H1 (cell line): ENCODE results near the gene CAMKMT. TPM values are rescaled to one million over a fixed set of nuclear protein-coding genes. Genes with fewer than 3 reads are reported as not detected.

Experiments
- CTCF ChIA-PET: fragments of 300-600 bp; sonication (Branson Sonifier 250); formaldehyde crosslinking; loops from one replicate; lab custom pipeline; 2021; ENCODE audit not compliant: partially characterized antibody; lab: Charles Lee
- POLR2A ChIA-PET: fragments of 300-600 bp; sonication (Branson Sonifier 250); formaldehyde crosslinking; loops from one replicate; lab custom pipeline; 2021; ENCODE audit warnings: inconsistent platforms; ENCODE audit not compliant: partially characterized antibody; lab: Charles Lee
- DNase-seq, 2 experiments: peaks; one replicate each; pipeline versions ENCODE4 v3.0.0 to v3.0.0-alpha.2; 2010 to 2022; ENCODE audit warnings: low spot score in 2 of 2, low read depth in 1 of 2, mixed read lengths in 1 of 2
- FAIRE-seq: peaks from 2 replicates; lab custom pipeline; 2011; peaks lifted over from hg19 to GRCh38; lab: Jason Lieb, UNC
- H2AFZ ChIP-seq: 2 replicates; pipeline ENCODE4 v1.8.1; 2012; ENCODE audit warnings: low read length, inconsistent platforms
- H2AK5ac ChIP-seq: 2 replicates; pipeline ENCODE4 v1.6.1; 2013; ENCODE audit warnings: low read depth, low read length
- H2BK120ac ChIP-seq: replicated peaks from 2 replicates; pipeline ENCODE3; 2013; ENCODE audit warnings: low read depth, low read length, inconsistent platforms
- H2BK12ac ChIP-seq: 2 replicates; pipeline ENCODE4 v1.6.1; 2013; ENCODE audit warnings: low read depth, low read length
- H2BK15ac ChIP-seq: 2 replicates; pipeline ENCODE4 v1.6.1; 2013; ENCODE audit warnings: low read length
- H2BK20ac ChIP-seq: 2 replicates; pipeline ENCODE4 v1.6.1; 2013; ENCODE audit warnings: low read length
- H2BK5ac ChIP-seq: 2 replicates; pipeline ENCODE4 v1.6.1; 2013; ENCODE audit warnings: low read depth, low read length
- H3K14ac ChIP-seq: 2 replicates; pipeline ENCODE4 v1.6.1; 2013; ENCODE audit warnings: inconsistent platforms; ENCODE audit not compliant: insufficient read length
- H3K18ac ChIP-seq: 2 replicates; pipeline ENCODE4 v1.6.1; 2013; ENCODE audit warnings: low read length; ENCODE audit errors: extremely low read depth
- H3K23ac ChIP-seq: 2 replicates; pipeline ENCODE4 v1.6.1; 2013; ENCODE audit warnings: inconsistent platforms; ENCODE audit not compliant: insufficient read length
- H3K23me2 ChIP-seq: 2 replicates; pipeline ENCODE4 v1.6.1; 2013; ENCODE audit warnings: low read depth, low read length
- H3K27ac ChIP-seq: 2 replicates; pipeline ENCODE4 v1.6.1; 2011; ENCODE audit warnings: low read depth, low read length, inconsistent platforms
- H3K27me3 ChIP-seq, 4 experiments: replicated peaks in 1 of 4; 1 replicate in 1 of 4; 2 replicates in 3 of 4; pipeline versions ENCODE4 v1.6.1 to v1.8.1; 2011 to 2013; ENCODE audit warnings: low read length in 3 of 4, mild to moderate bottlenecking in 3 of 4, inconsistent platforms in 2 of 4, mixed read lengths in 2 of 4, moderate library complexity in 1 of 4; ENCODE audit not compliant: control insufficient read depth in 3 of 4, insufficient read depth in 3 of 4; ENCODE audit errors: extremely low read depth in 1 of 4
- H3K36me3 ChIP-seq, 4 experiments: 2 replicates each; pipeline versions ENCODE4 v1.6.1 to v1.8.1; 2011 to 2013; ENCODE audit warnings: mild to moderate bottlenecking in 4 of 4, low read length in 3 of 4, moderate library complexity in 2 of 4, control low read depth in 1 of 4, inconsistent platforms in 1 of 4; ENCODE audit not compliant: insufficient read depth in 4 of 4, control insufficient read depth in 2 of 4
- H3K4ac ChIP-seq: replicated peaks from 2 replicates; pipeline ENCODE3; 2013; ENCODE audit warnings: low read length, low read depth, mixed read lengths, inconsistent platforms; ENCODE audit not compliant: insufficient read length
- H3K4me1 ChIP-seq, 4 experiments: replicated peaks in 1 of 4; 1 replicate in 1 of 4; 2 replicates in 3 of 4; pipeline versions ENCODE4 v1.6.1 to v1.8.1; 2011 to 2013; ENCODE audit warnings: low read length in 3 of 4, inconsistent platforms in 2 of 4, mixed read lengths in 1 of 4; ENCODE audit not compliant: insufficient read depth in 4 of 4, control insufficient read depth in 3 of 4
- H3K4me2 ChIP-seq, 2 experiments: 2 replicates each; pipeline versions ENCODE4 v1.6.1 to v1.8.1; 2011 to 2013; ENCODE audit warnings: low read depth in 2 of 2, low read length in 2 of 2, control low read depth in 1 of 2, inconsistent platforms in 1 of 2, mild to moderate bottlenecking in 1 of 2; ENCODE audit not compliant: insufficient read depth in 1 of 2
- H3K4me3 ChIP-seq, 4 experiments: fragments of 200-600, 300-600 bp in 1 of 4; sonication (generic), shearing (Covaris generic), sonication (Bioruptor Twin) in 1 of 4; 2 replicates each; pipeline versions ENCODE4 v1.5.1 to v1.8.1; 2011 to 2016; ENCODE audit warnings: low read length in 4 of 4, low read depth in 3 of 4, control low read depth in 2 of 4, inconsistent platforms in 2 of 4, mild to moderate bottlenecking in 2 of 4, mixed read lengths in 1 of 4, moderate library complexity in 1 of 4; ENCODE audit not compliant: insufficient read depth in 2 of 4; ENCODE audit errors: extremely low read depth in 1 of 4
- H3K56ac ChIP-seq: replicated peaks from 2 replicates; pipeline ENCODE3; 2013; ENCODE audit warnings: low read depth, mild to moderate bottlenecking, mixed read lengths, low read length, inconsistent platforms; ENCODE audit not compliant: insufficient read length
- H3K79me1 ChIP-seq: 2 replicates; pipeline ENCODE4 v1.6.1; 2013; ENCODE audit warnings: low read depth, low read length, control low read depth
- H3K79me2 ChIP-seq, 2 experiments: 2 replicates each; pipeline versions ENCODE4 v1.6.1 to v1.8.1; 2012 to 2013; ENCODE audit warnings: low read length in 2 of 2, mild to moderate bottlenecking in 2 of 2, inconsistent platforms in 1 of 2; ENCODE audit not compliant: insufficient read depth in 2 of 2, control insufficient read depth in 1 of 2
- H3K9ac ChIP-seq, 4 experiments: replicated peaks in 1 of 4; 1 replicate in 1 of 4; 2 replicates in 3 of 4; pipeline versions ENCODE4 v1.6.1 to v1.8.1; 2011 to 2013; ENCODE audit warnings: low read depth in 3 of 4, low read length in 3 of 4, control low read depth in 2 of 4, mild to moderate bottlenecking in 2 of 4, moderate library complexity in 2 of 4, inconsistent platforms in 1 of 4; ENCODE audit errors: extremely low read depth in 1 of 4
- H3K9me3 ChIP-seq, 2 experiments: 2 replicates each; pipeline versions ENCODE4 v1.6.1 to v1.8.1; 2012 to 2013; ENCODE audit warnings: mild to moderate bottlenecking in 2 of 2, moderate library complexity in 2 of 2, control low read depth in 1 of 2, inconsistent platforms in 1 of 2, low read depth in 1 of 2, low read length in 1 of 2, mixed read lengths in 1 of 2; ENCODE audit not compliant: insufficient read depth in 2 of 2
- H4K20me1 ChIP-seq, 2 experiments: replicated peaks in 1 of 2; 2 replicates each; pipeline versions ENCODE3 to v1.8.1; 2011 to 2013; ENCODE audit warnings: inconsistent platforms in 2 of 2, low read length in 2 of 2, mild to moderate bottlenecking in 1 of 2; ENCODE audit not compliant: insufficient read depth in 2 of 2, control insufficient read depth in 1 of 2
- H4K5ac ChIP-seq: 2 replicates; pipeline ENCODE4 v1.6.1; 2013; ENCODE audit warnings: low read length, low read depth, mixed read lengths, inconsistent platforms; ENCODE audit not compliant: insufficient read length
- H4K8ac ChIP-seq: 2 replicates; pipeline ENCODE4 v1.8.0; 2013; ENCODE audit warnings: mild to moderate bottlenecking, moderate library complexity, low read length, inconsistent platforms; ENCODE audit not compliant: insufficient read depth; ENCODE audit errors: extremely low read depth
- H4K91ac ChIP-seq: replicated peaks from 2 replicates; pipeline ENCODE3; 2013; ENCODE audit warnings: low read length, mixed read lengths, inconsistent platforms; ENCODE audit not compliant: insufficient read length
- CEBPB ChIP-seq: IDR thresholded peaks from 2 replicates; pipeline ENCODE4 v1.6.1; 2012; ENCODE audit warnings: low read depth, low read length
- CTBP2 ChIP-seq: IDR thresholded peaks from 2 replicates; pipeline ENCODE4 v1.7.0; 2011; ENCODE audit warnings: borderline replicate concordance, mild to moderate bottlenecking, moderate library complexity, mixed read lengths, low read length; ENCODE audit not compliant: insufficient read depth, insufficient read length
- POU5F1 ChIP-seq: IDR thresholded peaks from 2 replicates; pipeline ENCODE4 v1.6.1; 2011; ENCODE audit warnings: low read depth, mild to moderate bottlenecking, low read length, moderate library complexity
- SP2 ChIP-seq: IDR thresholded peaks from 2 replicates; pipeline ENCODE4 v1.6.1; 2012; ENCODE audit warnings: mild to moderate bottlenecking, low read length, inconsistent platforms
- WGBS, 2 experiments: shearing (Covaris generic) in 1 of 2; methylation state at CpG; one replicate each; pipeline versions ENCODE4 v1.1.6 to v1.1.7; 2013 to 2015; ENCODE audit warnings: low lambda C conversion rate in 2 of 2, mixed read lengths in 2 of 2, inconsistent platforms in 1 of 2, low coverage in 1 of 2, missing lambda C conversion rate in 1 of 2; ENCODE audit not compliant: insufficient replicate concordance in 2 of 2, insufficient coverage in 1 of 2, insufficient read length in 1 of 2; ENCODE audit errors: extremely low coverage in 1 of 2, missing lambda C conversion rate in 1 of 2; 5-methylcytosine and 5-hydroxymethylcytosine counted together
- polyA plus RNA-seq, 7 experiments: library from polyadenylated mRNA; depleted of rRNA in 3 of 7; stranded (reverse) in 5 of 7; unstranded in 2 of 7; fragments of >200 nt in 5 of 7; fragments of 200-250 nt in 2 of 7; gene quantifications; 1 replicate in 5 of 7; 2 replicates in 1 of 7; 4 replicates in 1 of 7; pipeline versions ENCODE4 v1.2.1 to v1.2.3, GENCODE V29; 2011 to 2013; ENCODE audit warnings: missing spikeins in 2 of 7, mixed read lengths in 2 of 7
- total RNA-seq: library from RNA; stranded (reverse); fragmentation: NEBNext Ultra II Directional; extraction: Animal tissue kit (Norgen Biotek cat#: 25700); gene quantifications from 2 replicates; pipeline ENCODE4 v1.2.1, GENCODE V29; 2021

The CAMKMT gene
- total and polyA plus RNA-seq, 2 of the 8 experiments (the other 6 are each of a cell fraction or from before 2014, with no cell fraction given) = 14.7 to 22.4 TPM

DNA sequence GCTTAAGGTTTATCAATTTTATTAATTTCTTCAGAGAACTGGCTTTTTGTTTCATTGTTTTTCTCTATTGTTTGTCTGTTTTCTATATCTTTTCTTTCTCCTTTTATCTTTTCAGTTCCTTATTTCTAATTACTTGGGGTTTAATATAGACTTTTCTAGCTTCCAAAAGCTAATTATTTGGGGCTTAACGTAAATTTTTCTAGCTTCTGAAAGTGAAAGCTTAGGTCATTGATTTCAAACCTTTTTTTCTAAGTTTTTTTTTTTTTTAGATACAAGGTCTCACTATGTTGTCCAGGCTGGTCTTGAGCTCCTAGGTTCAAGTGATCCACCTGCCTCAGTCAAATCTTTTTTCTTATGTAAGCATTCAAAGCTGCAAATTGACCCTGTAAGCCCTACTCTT is 266.6 kb downstream of the CAMKMT start:
- Histone ChIP-seq H2AK5ac (no peak overlapping the region), H3K9me3 (peaks cover 3% of the 10 kb centered on the region in 2 experiments; a peak in 1 of 4 replicates), H3K56ac (no peak overlapping the region), H4K5ac (no peak overlapping the region), H3K79me1 (no peaks in the 10 kb centered on the region; the same call in 1 of the 2 replicates), H3K4ac (no peak overlapping the region), H3K9ac (no peak overlapping the region), H3K4me1 (no peaks in the 10 kb centered on the region), H4K8ac (no peak overlapping the region), H4K20me1 (no peaks in the 10 kb centered on the region), H3K18ac (no peak overlapping the region), H2BK12ac (no peak overlapping the region), H3K23me2 (no peaks in the 10 kb centered on the region), H3K4me2 (no peak overlapping the region), H2BK20ac (no peak overlapping the region), H3K27me3 (no peaks in the 10 kb centered on the region), H2BK5ac (no peak overlapping the region), H2BK15ac (no peak overlapping the region), H3K4me3 (no peak overlapping the region), H2AFZ (no peak overlapping the region), H3K36me3 (no peaks in the 10 kb centered on the region; a peak in 2 of 8 replicates), H3K27ac (no peak overlapping the region), H3K14ac (no peak overlapping the region), H3K79me2 (no peaks in the 10 kb centered on the region), H4K91ac (no peak overlapping the region), H2BK120ac (no peak overlapping the region), H3K23ac (no peak overlapping the region)
- CTCF ChIA-PET = interaction anchor here (0.7 to 1.0 kb wide), 5 partner anchors 13 to 236 kb away, joined by 3 read pairs; no protein-coding TSS in a partner anchor
- DNase-seq (no peak), FAIRE-seq (no peak)
- POLR2A ChIA-PET = no interaction called here
- WGBS, 2 experiments = 89% methylated on average over 1 of the region's 1 CpG; no CpG with 5 or more reads in 1 of the 2 experiments
- TF ChIP-seq SP2 = no peak
- no peak for TF ChIP-seq POU5F1
- TF ChIP-seq CEBPB = no peak
- TF ChIP-seq CTBP2 = no peak
